Neural cell (in vitro differentiated cells): ENCODE measurements around the gene TEX22.

Experiments
- POLR2AphosphoS5 ChIP-seq: IDR thresholded peaks from 2 replicates; pipeline ENCODE4 v1.6.1; 2012
- RAD21 ChIP-seq: fragments of 450-650 bp; conservative IDR thresholded peaks from 2 replicates; pipeline ENCODE4 v1.6.1; 2014; ENCODE audit warnings: antibody characterized with exemption, mild to moderate bottlenecking, moderate library complexity
- TAF1 ChIP-seq: IDR thresholded peaks from 2 replicates; pipeline ENCODE4 v1.6.1; 2012; ENCODE audit warnings: low read depth
- TF ChIP-seq, protein P1 (sequence below): fragments of 450-650 bp; IDR thresholded peaks from 2 replicates; pipeline ENCODE4 v1.5.1; 2014; ENCODE audit warnings: antibody characterized with exemption, mild to moderate bottlenecking, moderate library complexity; ENCODE audit not compliant: poor library complexity, severe bottlenecking
- TF ChIP-seq, protein P2 (sequence below): IDR thresholded peaks from 2 replicates; pipeline ENCODE4 v1.6.1; 2012; ENCODE audit warnings: borderline replicate concordance

DNA sequence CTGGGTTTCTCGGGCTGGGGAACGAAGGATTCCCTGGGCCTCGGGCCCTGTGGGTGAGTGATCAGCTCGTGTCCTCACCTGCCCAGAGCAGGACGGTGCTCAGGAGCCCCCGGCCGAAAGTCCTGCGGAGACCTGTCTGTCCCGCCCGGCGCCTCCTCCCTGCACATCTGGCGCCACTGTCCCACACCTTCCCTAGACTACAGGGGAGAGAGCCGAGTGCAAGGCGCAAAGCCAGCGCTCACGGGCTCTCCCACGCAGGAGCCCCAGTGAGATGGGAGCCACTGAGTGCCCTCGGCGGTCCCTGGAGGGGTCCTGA is 13.1 kb upstream of the TEX22 start:
- TF ChIP-seq, protein P1, sequence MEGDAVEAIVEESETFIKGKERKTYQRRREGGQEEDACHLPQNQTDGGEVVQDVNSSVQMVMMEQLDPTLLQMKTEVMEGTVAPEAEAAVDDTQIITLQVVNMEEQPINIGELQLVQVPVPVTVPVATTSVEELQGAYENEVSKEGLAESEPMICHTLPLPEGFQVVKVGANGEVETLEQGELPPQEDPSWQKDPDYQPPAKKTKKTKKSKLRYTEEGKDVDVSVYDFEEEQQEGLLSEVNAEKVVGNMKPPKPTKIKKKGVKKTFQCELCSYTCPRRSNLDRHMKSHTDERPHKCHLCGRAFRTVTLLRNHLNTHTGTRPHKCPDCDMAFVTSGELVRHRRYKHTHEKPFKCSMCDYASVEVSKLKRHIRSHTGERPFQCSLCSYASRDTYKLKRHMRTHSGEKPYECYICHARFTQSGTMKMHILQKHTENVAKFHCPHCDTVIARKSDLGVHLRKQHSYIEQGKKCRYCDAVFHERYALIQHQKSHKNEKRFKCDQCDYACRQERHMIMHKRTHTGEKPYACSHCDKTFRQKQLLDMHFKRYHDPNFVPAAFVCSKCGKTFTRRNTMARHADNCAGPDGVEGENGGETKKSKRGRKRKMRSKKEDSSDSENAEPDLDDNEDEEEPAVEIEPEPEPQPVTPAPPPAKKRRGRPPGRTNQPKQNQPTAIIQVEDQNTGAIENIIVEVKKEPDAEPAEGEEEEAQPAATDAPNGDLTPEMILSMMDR, result no peak
- no peak for TF ChIP-seq RAD21
- no peak for TF ChIP-seq POLR2AphosphoS5
- no peak for TF ChIP-seq TAF1
- TF ChIP-seq, protein P2, sequence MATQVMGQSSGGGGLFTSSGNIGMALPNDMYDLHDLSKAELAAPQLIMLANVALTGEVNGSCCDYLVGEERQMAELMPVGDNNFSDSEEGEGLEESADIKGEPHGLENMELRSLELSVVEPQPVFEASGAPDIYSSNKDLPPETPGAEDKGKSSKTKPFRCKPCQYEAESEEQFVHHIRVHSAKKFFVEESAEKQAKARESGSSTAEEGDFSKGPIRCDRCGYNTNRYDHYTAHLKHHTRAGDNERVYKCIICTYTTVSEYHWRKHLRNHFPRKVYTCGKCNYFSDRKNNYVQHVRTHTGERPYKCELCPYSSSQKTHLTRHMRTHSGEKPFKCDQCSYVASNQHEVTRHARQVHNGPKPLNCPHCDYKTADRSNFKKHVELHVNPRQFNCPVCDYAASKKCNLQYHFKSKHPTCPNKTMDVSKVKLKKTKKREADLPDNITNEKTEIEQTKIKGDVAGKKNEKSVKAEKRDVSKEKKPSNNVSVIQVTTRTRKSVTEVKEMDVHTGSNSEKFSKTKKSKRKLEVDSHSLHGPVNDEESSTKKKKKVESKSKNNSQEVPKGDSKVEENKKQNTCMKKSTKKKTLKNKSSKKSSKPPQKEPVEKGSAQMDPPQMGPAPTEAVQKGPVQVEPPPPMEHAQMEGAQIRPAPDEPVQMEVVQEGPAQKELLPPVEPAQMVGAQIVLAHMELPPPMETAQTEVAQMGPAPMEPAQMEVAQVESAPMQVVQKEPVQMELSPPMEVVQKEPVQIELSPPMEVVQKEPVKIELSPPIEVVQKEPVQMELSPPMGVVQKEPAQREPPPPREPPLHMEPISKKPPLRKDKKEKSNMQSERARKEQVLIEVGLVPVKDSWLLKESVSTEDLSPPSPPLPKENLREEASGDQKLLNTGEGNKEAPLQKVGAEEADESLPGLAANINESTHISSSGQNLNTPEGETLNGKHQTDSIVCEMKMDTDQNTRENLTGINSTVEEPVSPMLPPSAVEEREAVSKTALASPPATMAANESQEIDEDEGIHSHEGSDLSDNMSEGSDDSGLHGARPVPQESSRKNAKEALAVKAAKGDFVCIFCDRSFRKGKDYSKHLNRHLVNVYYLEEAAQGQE, result no peak
